T-helper 9 cell (primary cell): ENCODE results near the gene ANKRD36.
"Not testable (repeated sequence)": the region's sequence is repeated elsewhere in the genome, so short reads cannot be mapped to it uniquely, and the experiment has no call there.

Source experiments
- DNase-seq: peaks from one replicate; pipeline ENCODE4 v3.0.0-alpha.2; 2020

Gene ANKRD36

DNA sequence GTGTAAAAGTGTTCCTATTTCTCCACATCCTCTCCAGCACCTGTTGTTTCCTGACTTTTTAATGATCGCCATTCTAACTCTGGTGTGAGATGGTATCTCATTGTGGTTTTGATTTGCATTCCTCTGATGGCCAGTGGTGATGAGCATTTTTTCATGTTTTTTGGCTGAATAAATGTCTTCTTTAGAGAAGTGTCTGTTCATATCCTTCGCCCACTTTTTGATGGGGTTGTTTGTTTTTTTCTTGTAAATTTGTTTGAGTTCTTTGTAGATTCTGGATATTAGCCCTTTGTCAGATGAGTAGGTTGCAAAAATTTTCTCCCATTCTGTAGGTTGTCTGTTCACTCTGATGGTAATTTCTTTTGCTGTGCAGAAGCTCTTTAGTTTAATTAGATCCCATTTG is 16.1 kb downstream of the ANKRD36 start:
- not testable (repeated sequence) for DNase-seq

DNA sequence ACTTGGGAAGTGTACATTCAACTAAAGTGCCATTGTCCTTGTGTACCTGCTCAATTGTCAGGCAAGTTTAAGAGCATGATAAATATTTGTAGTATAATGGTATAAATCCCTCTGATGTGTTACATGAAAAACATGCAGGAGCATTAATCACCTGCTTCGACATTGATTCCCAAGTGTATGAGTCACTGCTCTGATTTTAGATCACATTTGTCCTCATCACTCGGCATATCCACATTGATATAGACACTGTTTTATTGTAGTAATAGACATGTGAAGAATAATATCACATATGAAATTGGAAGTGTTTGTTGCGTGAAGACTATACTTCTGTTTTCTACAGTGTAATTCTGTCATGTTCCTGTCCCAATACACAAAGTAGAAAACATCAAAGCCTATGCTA is 31.1 kb downstream of the ANKRD36 start:
- DNase-seq, result not testable (repeated sequence)

DNA sequence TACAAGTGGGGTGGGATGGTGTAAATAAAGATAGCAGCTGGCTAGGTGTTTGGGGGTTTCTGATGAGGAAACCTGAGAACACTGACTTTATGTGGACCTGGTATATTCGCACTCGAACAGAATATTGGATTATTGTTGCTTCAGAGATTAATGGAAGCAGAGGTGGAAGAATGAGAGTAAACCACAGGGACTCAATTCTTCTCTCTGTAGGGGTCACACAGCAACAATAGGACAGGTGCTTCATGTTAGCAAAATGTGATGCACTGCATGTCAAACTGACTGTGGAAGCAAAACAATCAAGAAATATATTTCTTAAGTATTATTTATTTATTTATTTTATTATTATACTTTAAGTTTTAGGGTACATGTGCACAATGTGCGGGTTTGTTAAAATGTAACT is 53.6 kb downstream of the ANKRD36 start:
- DNase-seq, result not testable (repeated sequence)

DNA sequence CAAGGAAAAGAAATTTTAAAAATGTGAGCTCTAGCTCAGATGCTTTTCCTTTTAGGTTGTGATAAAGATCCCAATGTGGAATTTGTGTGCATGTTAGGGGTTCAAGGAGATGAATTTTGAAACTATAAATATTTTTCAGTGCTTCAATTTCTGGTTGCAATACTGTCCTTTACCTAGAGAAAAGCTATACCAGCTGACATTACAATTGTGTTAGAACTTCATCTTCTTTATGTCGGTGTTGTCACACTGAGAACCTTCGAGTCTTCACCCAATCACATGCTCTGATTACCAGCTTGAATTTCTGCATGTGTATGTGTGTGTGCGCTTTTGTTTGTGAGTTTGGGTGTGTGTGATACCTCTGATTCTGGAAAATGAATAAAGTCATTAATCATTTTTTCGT is 55.0 kb downstream of the ANKRD36 start:
- DNase-seq, result not testable (repeated sequence)

DNA sequence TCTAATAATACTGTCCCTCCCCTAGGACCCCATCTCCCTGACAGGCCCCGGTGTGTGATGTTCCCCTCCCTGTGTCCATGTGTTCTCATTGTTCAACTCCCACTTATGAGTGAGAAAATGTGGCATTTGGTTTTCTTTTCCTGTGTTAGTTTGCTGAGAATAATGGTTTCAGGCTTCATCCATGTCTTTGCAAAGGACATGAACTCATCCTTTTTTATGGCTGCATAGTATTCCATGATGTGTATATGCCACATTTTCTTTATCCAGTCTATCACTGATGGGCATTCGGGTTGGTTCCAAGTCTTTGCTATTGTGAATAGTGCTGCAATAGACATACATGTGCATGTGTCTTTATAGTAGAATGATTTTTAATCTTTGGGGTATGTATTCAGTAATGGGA is 55.6 kb downstream of the ANKRD36 start:
- not testable (repeated sequence) for DNase-seq

DNA sequence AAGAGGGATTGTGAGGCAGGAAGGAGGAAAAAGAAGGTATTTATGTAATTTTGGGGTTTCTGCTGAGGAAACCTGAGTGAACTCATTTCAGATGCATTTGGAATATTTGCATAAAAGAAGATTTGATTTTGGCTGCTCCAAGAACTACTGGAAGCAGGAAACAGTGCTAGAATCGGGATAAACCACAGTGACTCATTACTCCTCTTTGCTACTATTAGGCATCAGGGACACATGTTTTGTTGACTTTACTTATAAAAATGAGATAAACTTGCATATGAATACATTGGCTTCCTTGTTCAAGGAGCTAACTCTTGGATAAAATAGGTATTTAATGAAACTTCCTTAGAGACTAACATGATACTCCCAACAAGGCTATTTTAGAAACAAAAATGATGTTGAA is 67.4 kb downstream of the ANKRD36 start:
- not testable (repeated sequence) for DNase-seq

DNA sequence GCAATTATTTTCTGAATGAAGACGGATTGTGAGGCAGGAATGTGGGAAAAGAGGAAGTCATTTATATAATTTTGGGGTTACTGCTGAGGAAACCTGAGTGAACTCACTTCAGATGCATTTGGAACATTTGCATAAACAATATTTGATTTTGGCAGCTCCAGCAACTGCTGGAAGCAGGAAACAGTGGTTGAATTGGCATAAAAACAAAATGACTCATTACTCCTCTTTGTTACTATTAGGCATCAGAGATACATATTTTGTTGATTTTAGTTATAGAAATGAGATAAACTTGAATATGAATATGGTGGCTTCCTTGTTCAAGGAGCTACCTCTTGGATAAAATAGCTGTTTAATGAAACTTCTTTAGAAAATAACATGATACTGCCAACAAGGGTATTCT is 82.4 kb downstream of the ANKRD36 start:
- DNase-seq, result not testable (repeated sequence)

DNA sequence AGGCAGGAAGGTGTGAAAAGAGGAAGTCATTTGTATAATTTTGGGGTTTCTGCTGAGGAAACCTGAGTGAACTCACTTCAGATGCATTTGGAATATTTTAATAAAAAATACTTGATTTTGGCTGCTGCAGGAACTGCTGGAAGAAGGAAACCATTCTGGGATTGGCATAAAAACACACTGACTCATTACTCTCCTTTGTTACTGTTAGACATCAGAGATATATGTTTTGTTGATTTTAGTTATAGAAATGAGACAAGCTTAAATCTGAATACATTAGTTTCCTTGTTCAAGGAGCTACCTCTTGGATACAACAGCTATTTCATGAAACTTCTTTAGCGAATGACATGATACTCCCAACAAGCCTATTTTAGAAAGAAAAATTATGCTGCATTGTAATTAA is 84.3 kb downstream of the ANKRD36 start:
- not testable (repeated sequence) for DNase-seq

DNA sequence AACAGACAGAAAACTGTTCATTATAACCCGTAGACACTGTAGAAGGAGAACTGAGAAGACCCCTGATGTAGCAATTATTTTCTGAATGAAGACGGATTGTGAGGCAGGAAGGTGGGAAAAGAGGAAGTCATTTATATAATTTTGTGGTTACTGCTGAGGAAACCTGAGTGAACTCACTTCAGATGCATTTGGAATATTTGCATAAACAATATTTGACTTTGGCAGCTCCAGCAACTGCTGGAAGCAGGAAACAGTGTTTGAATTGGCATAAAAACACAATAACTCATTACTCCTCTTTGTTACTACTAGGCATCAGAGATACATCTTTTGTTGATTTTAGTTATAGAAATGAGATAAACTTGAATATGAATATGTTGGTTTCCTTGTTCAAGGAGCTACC is 87.9 kb downstream of the ANKRD36 start:
- not testable (repeated sequence) for DNase-seq

DNA sequence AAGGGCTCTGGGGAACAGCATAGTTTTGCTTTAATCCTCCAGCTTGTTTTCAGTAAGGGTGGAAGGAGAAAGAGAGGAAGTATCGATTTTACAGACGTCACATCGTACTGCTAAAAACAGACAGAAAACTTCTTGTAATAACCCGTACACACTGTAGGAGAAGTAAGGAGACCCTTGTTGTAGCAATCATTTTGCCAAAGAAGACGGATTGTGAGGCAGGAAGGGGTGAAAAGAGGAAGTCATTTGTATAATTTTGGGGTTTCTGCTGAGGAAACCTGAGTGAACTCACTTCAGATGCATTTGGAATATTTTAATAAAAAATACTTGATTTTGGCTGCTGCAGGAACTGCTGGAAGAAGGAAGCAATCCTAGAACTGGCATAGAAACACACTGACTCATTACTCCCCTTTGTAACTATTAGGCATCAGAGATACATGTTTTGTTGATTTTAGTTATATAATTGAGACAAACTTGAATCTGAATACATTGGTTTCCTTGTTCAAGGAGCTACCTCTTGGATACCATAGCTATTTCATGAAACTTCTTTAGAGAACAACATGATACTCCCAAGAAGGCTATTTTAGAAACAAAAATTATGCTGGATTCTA is 89.8 kb downstream of the ANKRD36 start:
- DNase-seq, result not testable (repeated sequence)

DNA sequence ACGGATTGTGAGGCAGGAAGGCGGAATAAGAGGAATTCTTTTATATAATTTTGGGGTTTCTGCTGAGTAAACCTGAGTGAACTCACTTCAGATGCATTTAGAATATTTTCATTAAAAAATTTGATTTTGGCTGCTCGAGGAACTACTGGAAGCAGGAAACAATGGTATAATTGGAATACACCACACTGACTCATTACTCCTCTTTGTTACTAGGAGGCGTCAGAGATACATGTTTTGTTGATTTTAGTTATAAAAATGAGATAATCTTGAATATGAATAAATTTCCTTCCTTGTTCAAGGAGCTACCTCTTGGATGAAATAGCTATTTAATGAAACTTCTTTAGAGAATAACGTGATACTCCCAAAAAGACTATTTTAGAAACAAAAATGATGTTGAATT is 97.4 kb downstream of the ANKRD36 start:
- no peak for DNase-seq

DNA sequence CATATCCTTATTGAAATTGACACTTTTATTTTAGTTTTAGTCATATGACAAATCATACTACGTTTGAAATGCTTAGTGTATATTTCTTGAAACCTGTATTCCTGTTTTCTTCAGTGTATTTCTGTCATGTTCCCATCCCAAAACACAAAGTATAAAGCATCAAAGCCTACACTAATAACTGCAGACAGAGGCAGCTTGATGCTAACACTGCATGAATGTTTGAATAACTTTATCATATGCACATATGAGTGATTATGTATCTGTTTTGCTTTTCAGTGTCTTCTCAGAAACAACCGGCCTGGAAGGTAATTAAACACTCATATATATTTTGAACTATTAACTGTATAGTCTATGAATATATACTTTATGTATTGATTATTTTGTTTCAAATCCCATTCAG is 102.1 kb downstream of the ANKRD36 start:
- not testable (repeated sequence) for DNase-seq

DNA sequence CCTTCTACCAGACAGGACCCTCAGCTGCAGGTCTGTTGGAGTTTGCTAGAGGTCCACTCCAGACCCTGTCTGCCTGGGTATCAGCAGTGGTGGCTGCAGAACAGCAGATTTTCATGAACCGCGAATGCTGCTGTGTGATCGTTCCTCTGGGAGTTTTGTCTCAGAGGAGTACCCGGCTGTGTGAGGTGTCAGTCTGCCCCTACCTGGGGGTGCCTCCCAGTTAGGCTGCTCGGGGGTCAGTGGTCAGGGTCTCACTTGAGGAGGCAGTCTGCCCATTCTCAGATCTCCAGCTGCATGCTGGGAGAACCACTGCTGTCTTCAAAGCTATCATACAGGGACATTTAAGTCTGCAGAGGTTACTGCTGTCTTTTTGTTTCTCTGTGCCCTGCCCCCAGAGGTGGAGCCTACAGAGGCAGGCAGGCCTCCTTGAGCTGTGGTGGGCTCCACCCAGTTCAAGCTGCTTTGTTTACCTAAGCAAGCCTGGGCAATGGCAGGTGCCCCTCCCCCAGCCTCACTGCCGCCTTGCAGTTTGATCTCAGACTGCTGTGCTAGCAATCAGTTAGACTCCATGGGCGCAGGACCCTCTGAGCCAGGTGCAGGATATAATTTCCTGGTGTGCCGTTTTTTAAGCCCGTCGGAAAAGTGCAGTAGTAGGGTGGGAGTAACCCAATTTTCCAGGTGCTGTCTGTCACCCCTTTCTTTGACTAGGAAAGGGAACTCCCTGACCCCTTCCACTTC is 118.1 kb downstream of the ANKRD36 start:
- not testable (repeated sequence) for DNase-seq

DNA sequence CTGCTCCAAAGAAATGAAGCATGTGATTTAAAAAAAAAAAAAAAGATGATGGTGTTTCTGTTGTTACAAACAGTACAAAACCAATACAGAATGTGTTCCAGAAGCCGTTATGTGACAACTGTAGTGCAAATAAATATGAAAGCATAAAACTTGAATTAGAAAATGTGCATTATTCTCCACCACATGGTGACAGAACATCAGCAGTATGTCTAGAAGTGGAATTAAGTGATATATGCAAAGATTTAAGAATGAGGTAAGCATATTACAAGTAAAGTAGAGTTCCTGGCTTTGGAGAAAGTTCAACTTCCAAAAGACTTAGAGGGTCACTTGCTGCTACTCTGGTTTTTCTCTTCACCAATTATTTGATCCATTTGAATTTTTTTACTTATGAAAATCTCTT is 120.0 kb downstream of the ANKRD36 start:
- DNase-seq, result not testable (repeated sequence)

DNA sequence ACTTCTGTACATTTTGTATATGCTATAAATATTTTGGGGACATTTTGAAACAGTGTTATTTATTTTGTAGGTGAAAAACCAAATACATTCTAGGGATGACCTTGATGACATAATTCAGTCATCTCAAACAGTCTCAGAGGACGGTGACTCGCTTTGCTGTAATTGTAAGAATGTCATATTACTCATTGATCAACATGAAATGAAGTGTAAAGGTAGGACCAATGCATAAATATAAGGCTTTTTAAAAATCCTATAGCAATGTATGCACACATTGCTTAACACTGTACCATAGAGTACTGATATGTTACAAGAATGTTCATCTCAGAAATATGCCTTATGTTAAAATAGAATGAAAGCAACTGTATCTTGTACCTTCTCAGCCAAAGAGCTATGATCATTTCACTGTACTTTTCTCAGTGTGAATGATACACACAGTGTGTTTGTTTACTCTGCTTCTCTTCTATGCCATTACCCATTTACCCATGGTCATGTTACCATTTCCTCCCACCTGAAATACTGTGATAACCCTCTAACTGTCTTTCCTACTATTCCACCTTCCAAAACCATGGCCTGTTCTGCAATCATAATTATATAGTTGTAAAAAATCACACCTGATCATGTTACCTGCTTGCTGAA is 120.8 kb downstream of the ANKRD36 start:
- not testable (repeated sequence) for DNase-seq

DNA sequence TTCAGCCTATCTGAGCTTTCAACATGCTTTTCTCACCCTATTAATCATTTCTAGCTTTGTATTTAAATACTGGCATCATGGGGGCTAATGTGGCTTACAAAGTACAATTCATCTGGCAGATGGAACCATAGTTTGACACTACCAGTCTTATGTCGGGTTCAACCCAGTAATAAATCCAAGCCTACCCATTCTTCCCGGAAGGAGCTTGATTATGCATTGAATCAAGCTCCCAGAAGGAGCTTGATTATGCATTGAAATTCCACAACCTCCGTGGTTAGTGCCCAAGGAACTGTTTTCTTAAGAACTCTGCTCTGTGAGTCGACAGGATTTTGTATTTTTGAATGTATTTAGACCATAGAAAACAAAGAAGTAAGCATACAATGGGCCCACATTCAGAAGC is 148.2 kb downstream of the ANKRD36 start:
- DNase-seq, result not testable (repeated sequence)

DNA sequence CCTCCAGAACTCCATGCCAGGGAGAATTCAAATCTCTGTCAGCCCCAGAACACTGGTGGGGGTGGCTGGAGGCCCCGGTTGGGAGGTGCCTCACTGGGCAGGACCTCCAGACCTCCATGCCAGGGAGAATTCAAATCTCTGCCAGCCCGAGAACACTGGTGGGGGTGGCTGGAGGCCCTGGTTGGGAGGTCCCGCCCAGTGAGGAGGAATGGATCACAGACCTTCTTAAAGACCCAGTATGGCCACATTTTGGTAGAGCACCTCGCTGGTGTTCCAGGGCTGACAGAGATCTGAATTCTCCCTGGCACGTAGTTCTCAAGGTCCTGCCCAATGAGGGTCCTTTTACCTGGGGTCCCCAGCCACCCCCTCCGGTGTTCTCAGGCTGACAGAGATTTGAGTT is 153.5 kb downstream of the ANKRD36 start:
- DNase-seq, result not testable (repeated sequence)

DNA sequence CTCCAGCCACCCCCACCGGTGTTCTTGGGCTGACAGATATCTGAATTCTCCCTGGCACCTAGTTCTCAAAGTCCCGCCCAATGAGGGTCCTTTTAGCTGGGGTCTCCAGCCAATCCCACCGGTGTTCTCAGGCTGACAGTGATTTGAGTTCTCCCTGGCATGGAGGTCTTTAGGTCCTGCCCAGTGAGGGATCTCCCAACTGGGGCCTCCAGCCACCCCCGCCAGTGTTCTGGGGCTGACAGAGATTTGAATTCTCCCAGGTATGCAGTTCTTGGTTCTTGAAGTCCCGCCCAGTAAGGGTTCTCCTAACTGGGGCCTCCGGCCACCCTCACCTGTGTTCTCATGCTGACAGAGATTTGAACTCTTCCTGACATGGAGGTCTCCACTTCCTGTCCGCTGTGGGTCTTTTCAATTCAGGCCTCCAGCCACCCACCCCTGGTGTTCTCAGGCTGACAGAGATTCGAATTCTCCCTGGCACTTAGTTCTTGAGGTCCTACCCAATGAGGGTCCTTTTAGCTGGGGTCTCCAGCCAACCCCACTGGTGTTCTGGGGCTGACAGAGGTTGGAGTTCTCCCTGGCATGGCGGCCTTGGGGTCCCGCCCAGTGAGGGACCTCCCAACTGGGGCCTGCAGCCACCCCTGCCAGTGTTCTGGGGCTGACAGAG is 154.6 kb downstream of the ANKRD36 start:
- DNase-seq, result no peak

DNA sequence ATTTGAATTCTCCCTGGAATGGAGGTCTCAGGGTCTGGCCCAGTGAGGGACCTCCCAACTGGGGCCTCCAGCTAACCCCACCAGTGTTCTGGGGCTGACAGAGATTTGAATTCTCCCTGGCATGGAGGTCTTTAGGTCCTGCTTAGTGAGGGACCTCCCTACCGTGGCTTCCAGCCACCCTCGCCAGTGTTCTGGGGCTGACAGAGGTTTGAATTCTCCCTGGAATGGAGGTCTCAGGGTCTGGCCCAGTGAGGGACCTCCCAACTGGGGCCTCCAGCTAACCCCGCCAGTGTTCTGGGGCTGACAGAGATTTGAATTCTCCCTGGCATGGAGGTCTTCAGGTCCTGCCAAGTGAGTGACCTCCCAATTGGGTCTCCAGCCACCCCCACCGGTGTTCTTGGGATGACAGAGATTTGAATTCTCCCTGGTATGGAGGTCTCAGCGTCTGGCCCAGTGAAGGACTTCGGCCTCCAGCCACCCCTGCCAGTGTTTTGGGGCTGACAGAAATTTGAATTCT is 155.2 kb downstream of the ANKRD36 start:
- DNase-seq, result not testable (repeated sequence)

DNA sequence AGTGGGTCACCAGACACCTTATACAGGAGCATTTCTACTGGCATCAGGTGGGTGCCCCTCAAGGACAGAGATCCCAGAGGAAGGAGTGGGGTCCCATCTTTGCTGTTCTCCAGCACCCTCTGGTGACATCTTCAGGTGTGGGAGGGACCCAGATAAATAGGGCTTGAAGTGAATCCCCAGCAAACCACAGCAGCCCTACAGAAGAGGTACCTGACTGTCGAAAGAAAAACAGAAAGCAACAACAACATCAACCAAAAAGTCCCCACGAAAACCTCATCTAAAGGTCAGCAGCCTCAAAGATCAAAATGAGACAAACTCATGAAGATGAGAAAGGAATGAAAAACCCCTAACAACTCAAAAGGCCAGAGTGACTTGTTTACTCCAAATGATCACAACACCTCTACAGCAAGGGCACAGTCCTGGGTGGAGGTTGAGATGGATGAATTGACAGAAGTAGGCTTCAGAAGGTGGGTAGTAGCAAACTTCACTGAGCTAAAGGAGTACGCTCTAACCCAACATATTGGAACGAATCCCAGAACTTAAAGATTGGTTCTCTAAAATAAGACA is 163.4 kb downstream of the ANKRD36 start:
- DNase-seq, result not testable (repeated sequence)

DNA sequence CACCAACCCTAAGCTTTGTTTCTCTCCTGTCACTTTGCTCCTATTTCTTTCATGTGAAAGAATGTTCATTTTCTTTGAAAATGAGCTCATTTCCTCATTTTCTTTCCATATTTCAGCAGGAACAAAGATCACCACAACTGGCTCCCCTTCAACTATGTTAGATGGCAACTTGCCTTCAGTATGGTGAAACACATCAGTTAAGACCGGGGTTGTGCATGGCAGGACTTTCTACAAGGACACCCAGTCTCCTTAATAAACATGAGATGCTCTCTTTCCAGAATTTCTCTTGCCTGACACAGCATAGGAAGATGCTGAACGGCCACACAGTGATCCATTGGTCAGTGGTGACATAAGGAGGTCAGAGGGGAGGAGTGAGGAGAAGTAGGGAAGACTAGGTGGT is 172.2 kb downstream of the ANKRD36 start:
- not testable (repeated sequence) for DNase-seq

DNA sequence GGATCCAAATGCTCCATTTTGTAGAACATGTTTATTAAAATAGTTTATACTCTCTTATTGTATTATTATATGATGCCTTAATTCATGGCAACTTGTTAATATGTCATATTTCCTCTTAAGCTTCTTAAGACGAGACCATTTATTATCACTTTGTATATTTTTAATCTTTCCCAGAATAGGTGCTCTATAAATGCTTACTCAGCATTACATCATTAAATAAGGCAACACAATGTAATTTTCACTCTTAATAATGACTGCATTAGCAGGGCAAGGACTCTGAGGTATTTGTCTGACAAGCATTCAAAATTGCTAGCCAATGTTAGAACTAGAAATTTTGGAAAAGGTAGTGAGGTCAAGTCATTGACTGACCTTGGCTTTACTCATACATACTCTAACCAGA is 180.7 kb downstream of the ANKRD36 start:
- not testable (repeated sequence) for DNase-seq
